GM19239 (cell line): Measurements from ENCODE around the gene KCNJ2.

Experiments
- DNase-seq: peaks from one replicate; pipeline ENCODE4 v3.0.0; 2011; ENCODE audit warnings: low spot score; ENCODE audit not compliant: insufficient read length
- FAIRE-seq: peaks from 2 replicates; lab custom pipeline; 2011; peaks lifted over from hg19 to GRCh38; lab: Jason Lieb, UNC

KCNJ2 gene

DNA sequence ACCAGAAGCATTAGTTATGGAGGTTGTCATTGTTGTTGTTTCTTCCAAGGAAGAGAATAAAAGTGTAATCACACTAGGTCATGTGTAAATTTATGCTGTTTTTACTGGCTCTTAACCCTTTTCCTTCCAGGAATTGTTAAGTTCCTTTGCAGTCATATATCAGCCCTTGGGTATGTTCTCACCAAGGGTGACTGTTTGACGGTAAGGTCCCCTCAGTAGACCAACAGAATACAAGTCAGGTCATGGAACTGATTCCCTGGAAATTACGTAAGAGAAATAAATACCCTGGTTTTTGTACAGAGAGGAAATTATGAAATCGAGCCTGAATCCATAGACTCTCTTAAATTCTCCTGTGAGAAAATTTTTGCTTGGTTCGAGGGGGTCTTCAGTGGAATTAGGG lies 11.2 kb upstream of the KCNJ2 start:
- no peak for FAIRE-seq
- no peak for DNase-seq

DNA sequence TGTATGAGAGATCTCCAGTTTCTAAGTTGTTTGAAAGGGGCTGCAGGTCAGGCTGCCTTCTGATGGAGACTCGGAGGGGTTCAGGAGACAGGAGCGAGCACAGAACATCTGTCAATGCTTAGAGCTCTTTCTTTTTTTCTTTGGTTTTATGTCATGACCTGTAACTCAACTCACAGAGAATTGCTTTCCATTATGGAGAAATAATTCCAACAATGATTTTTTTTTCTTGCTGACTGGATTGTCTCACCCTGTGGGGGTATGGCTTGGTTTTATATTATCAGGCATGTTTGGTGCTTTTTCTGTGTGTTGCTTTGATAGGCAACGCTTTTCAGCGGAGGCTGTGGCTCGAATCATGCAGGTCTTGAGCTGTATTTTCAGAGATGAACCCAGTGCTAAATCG lies 10.7 kb upstream of the KCNJ2 start:
- FAIRE-seq (no peak), DNase-seq (no peak)

GRCh38 chr17:70159980-70160379 lies 9.4 kb upstream of the KCNJ2 start:
- DNase-seq = no peak

DNA sequence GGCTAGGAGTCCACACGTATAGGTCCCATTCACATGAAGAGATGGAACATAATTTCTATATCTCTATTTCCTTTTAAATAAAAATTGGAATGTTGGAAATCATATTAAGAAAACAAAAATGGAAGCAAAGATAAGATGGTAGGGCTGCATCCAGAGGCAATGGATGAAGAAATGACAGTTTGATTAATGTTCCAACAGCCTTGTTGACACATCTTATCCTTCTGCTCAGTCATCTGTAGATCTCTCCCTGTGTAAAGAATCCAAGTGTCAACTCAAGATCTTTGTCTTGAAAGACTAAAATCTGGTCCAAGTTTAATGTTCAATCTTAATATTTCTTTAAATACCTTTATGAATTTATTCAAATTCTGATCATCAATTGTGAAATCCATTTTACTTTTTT lies 7.8 kb upstream of the KCNJ2 start:
- FAIRE-seq = no peak
- no peak for DNase-seq

More at GRCh38 chr17:70159980-70160379, 9.4 kb upstream of the KCNJ2 start:
- FAIRE-seq = no peak

DNA sequence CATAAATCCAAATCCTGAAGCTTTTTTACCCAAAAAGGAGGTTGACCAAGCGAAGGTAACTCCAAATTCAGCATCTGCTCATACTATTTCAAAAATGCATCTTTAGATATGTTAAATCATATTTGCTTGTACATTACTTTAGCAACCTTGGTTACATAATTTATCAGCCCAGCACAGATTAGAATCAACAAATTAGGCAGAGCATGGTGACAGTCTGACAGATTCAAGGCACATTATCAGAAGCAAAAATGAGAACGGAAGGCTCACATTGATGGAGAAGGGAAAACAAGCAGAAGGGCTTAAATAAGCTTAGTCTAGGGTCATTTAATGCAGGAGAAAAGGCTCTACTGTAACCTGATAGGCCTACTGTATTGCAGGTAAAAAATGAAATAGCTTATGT lies 3.9 kb upstream of the KCNJ2 start:
- FAIRE-seq (no peak), DNase-seq (no peak)

DNA sequence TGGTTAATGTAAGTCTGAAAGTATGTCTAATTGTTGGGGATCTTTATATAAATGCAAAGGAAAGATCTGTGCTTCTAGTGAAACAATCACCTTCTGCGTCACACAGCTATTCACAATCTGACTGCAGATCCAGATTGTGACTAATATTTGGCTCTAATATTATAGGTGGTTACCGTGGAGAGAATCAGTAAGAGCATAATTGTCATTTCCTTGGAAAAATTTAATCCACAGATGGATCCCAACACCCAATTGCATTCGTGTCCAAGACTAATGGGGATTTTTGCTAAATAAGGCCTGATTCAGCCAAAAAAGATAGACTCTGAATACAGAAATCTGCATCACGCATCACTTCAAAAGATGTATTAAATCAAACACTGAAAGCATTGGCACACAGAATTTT lies 2.7 kb upstream of the KCNJ2 start:
- FAIRE-seq = no peak

GRCh38 chr17:70168044-70168976 lies 1.0 kb upstream of the KCNJ2 start:
- DNase-seq = peak; percentile 6
- FAIRE-seq = no peak

More for the DNA sequence above, 2.7 kb upstream of the KCNJ2 start:
- no peak for DNase-seq

- DNase-seq (no peak), FAIRE-seq (no peak)
Observed at GRCh38 chr17:70169709-70170597, 621 bp downstream of the KCNJ2 start.

GRCh38 chr17:70171159-70171558 lies 1.8 kb downstream of the KCNJ2 start:
- FAIRE-seq (no peak), DNase-seq (no peak)

DNA sequence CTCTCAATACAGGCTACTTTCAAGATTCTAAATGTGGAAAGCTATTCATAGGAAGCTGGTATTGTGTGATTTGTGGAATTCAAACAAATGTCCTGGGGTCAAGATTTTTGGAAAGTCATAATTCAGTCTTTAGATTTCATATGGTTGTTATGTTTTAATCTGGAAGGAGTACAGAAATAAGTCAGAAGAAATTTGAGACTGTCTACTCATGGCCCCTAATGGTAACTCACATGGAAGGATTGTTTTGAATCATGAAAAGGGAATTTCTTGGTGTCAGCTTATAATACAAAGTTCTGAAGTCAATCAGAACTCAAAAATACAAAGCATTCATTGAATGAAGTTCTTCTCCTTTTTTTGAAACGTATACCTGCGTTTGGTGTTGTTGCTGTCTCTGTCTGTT lies 3.1 kb downstream of the KCNJ2 start:
- DNase-seq (no peak), FAIRE-seq (no peak)

DNA sequence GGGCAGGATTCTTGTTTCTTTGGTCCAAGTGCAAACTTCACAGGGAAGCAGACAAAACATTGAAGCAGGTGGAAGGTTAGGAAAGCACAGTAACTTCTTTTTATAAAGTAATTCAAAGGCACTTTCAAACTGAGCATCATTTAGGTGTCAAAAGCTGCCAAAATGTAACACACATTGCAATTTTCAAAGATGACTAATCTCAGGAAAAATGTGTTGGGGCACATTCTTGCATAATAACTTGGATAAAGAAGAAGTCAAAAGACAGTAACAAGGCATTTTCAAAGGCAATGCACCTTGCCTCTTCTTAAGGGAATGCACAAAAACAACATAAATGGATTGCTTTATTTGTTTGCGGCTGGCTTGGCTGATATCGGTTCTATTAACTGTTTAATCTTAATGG lies 3.6 kb downstream of the KCNJ2 start:
- FAIRE-seq (no peak), DNase-seq (no peak)

- FAIRE-seq = no peak
- no peak for DNase-seq
Observed at GRCh38 chr17:70173681-70174080, 4.3 kb downstream of the KCNJ2 start.

DNA sequence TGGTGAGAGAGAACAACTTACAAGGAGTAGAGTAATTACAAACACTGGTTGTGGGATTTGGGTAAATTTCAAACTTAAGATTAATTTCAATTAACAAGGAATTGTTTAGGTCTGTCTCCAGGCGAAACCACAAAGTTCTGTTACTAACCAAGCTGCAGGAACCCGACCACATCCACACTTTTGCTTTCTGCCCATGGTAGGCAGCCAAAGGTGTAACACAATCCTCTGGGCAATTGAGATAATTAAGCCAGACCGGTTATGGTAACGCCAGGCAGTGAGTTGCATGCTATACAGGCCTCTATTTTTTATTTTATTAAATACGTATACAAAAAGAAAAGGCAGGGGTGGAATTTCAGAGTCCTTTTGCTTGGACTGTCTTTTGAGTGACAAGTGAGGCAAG lies 12.0 kb downstream of the KCNJ2 start:
- no peak for FAIRE-seq
- no peak for DNase-seq

DNA sequence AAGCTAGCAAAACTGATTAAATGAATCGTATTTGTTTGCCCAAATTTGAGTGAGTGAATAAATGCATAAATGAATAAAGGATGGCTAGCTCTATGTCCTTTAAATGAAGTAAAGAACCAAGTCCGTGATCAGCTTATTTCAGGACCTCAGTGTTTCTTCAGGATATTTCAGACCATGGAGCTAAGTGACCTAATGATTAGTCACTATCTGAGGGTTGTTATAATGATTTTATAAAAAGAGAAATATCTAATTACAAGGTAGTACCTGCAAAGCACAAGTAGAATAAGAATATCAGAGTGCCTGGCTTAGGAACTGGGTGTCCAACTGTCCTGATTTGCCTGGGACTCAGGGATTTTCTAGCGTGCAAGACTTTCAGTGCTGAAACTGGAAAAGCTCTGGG lies 12.5 kb downstream of the KCNJ2 start:
- FAIRE-seq = no peak
- DNase-seq = no peak

DNA sequence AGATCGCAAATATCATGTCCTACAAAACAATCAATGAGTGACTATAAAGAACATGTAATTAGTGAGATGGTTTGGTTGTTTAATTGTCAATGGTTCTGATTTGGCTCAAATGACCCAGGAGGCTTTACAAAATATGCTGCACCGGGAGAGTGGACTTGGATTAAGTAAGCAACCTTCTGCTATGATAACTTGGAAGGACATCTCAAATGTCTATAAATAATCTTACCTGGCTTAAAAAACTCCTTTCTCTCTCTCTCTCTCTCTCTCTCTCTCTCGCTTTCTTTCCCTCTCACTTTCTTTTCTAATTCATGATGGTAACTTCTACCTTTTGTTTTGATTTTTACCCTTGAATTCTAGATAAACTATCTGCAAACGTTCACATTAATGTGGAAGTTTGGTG lies 14.2 kb downstream of the KCNJ2 start:
- FAIRE-seq (no peak), DNase-seq (no peak)

DNA sequence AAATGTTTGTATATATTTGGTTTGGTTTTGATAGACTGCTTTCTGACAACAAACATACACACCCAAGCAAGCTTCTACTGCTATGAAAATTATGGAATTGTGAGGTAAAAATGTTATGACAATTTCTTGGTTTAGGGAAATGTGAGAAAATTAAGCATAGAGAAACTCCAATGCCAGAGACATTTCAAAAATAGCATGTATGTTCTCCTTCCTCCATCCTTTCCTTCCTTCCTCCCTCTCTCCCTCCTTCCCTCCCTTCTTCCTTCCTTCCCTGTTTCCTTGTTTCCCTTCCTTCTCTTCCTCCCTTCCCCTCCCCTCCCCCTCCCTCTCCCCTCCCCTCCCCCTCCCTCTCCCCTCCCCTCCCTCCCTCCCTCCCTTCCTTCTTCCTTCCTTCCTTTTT lies 14.9 kb downstream of the KCNJ2 start:
- DNase-seq (no peak), FAIRE-seq (no peak)

GRCh38 chr17:70184770-70185169 lies 15.4 kb downstream of the KCNJ2 start:
- FAIRE-seq = no peak
- no peak for DNase-seq

GRCh38 chr17:70185285-70185684 lies 16.0 kb downstream of the KCNJ2 start:
- FAIRE-seq (no peak), DNase-seq (no peak)

GRCh38 chr17:70187383-70187782 lies 18.1 kb downstream of the KCNJ2 start:
- DNase-seq (no peak), FAIRE-seq (no peak)

DNA sequence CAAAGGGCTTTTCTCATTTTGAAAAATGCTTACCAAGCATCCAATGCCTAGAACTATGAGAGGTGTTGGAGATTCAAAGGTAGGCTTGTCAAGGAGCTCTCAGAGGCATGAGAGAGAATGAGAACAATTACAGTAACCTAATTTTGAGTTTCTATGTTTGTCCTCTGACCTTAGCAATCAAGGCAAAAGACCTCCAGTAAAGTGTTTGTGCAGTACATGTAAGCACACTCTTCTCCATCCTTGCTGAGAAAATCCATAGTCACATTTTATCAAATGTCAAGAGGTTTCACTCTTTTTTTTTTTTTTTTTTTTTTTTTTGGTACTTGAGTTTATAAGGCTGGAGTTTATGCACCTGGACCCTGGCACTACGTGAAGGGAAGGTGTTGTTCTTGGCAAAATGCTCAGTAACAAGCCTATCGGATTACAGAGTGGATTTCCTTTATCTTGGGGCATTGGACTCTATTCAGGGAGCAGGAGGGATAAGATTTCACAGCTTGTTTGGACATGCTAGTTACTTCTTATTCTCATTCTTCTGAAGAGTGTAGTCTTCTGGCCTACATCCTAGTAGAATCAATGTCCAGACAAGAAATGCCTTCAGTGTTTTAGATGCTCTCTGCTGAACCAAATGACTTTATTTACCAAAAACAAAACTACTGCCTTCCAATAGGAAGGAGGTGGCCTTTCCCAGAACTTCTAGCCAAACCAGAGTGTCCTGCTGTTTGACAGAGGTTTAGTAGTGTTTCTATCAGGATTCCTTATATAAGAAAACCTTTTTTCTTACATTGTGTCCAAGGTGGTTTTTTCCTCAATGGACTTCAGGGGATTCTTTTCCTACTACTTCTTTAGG lies 21.9 kb downstream of the KCNJ2 start:
- DNase-seq (no peak), FAIRE-seq (no peak)
